ENCODE measurements around the gene PGM5.

Gene PGM5

DNA sequence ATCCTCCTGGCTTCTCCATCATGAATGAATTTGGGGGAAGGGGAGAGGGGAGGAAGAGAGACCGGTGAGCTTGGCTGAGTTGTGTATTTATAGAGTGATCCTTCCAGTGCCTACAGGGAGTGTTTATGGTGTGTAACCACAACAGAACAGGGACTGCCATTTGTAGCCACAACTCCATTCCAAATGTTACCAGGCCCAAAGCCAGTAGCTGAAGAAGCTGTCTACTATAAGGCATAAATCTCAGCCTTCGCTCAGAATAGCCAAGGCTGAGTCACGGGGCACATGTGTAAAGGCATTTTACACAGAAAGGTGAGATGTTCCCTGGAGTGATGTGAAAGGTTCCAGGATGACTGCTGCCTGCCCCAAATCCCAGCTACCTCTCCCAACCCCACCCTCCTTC, 181.8 kb downstream of the PGM5 start:
- TF ChIP-seq CTCF (IDR thresholded peaks at IDR 0.05; ENCODE audit: insufficient read depth, low read depth, low read length, missing control alignments): no peak
- H3K4me3 ChIP-seq (ENCODE audit: low read length): no peak overlapping the region
- DNase-seq (ENCODE audit: low read depth): no peak

DNA sequence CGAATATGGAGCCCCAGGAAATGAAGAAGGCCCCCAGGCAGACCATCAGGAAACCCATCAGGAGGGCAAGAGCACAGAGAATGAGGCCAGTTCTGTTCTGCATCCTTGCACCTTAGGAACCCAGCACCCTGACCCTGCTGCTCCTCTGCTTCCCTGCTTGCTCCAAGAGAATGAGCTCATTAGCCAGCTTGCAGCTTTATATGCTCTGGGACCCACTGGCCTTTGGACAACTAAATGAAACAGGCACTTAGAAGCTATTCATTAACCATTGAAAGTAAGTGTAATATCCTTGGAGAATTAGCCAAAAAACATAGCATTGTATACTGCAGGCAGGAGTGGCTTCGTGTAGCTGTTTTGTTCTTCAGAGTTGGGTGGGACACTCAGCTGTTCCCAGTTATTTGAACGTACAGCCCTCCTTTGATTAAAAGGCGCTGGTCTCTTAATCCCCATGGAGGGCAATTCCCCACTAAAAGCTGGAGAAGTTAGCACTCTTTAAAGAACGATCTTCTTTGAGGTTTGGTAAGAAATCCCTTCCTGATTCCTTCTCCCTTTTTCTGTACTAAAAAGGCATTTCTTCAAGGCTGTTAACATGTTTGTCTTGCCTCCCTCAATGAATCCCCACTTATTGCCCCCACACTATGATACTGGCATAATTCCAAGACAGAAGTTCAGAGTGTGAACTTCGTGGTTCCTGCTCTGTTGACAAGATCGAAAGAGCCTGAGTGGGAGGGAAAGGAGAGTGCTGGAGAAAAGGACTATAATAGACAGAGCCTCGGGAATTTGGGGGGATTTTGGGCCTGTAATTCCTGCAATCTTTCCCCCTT, 184.5 kb downstream of the PGM5 start, which contains the start of gene TMEM252:
Gene TMEM252 (minus strand): TSS at position 172 of the 824 bp plus-strand sequence. CDS start 69 bp downstream, at position 103.
- no peak for DNase-seq (ENCODE audit: low read depth)
- no peak for TF ChIP-seq CTCF (IDR thresholded peaks at IDR 0.05; ENCODE audit: insufficient read depth, low read depth, low read length, missing control alignments)
- H3K4me3 ChIP-seq (ENCODE audit: low read length): no peak within 1 kb of the TSS

DNA sequence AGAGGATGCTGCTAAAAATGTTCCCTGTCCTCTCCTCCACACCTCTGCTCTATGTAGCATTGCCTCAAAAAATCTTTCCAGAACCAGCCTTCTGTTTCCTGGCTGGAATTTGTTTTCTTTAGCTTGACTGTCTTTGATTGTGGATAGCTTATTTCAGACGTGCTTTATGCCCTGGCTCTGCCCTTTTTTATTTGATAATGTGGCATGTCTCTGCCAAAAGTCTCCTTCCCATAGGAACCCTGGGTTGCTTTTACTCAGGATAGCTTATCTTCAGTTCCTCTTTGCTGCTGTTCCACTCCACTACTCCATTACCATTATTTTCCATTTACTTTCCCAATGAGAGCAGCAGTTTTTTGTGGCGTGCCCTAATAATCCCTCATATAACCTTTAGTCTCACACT, 185.2 kb downstream of the PGM5 start:
- no peak for TF ChIP-seq CTCF (IDR thresholded peaks at IDR 0.05; ENCODE audit: insufficient read depth, low read depth, low read length, missing control alignments)
- H3K4me3 ChIP-seq (ENCODE audit: low read length): no peak overlapping the region
- DNase-seq (ENCODE audit: low read depth): no peak

DNA sequence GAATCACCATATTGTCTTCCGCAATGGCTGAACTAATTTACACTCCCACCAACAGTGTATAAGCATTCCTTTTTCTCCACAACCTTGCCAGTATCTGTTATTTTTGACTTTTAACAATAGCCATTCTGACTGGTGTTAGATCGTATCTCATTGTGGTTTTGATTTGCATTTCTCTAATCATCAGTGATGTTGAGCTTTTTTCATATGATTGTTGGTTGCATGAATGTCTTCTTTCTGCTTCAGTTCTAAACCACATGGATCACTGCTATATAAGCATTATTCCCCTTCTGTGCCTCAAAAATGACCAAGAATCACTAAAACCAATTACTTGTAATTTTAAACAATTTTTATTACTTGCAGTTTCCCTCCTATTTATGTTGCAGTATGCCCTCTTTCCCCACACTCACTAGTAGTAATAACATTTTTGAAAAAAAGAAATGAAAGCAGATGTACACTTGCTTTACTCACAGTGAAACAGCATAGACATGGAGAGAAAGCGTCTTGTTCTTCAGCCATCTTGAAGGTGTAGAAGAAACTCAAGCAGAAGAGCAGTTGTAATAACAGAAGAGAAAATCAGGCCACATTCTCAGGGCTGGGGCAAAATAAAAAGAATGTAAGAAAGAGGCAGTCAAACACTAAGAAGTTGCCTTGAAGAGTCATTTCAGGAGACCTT, 188.8 kb downstream of the PGM5 start:
- no peak for TF ChIP-seq CTCF (IDR thresholded peaks at IDR 0.05; ENCODE audit: insufficient read depth, low read depth, low read length, missing control alignments)
- no peak overlapping the region for H3K4me3 ChIP-seq (ENCODE audit: low read length)

GRCh38 chr9:68546596-68547390, 190.4 kb downstream of the PGM5 start:
- H3K4me3 ChIP-seq (ENCODE audit: low read length): no peak overlapping the region
- DNase-seq (ENCODE audit: low read depth): no peak

More for the DNA sequence above, 188.8 kb downstream of the PGM5 start:
- no peak for DNase-seq (ENCODE audit: low read depth)

More at GRCh38 chr9:68546596-68547390, 190.4 kb downstream of the PGM5 start:
- TF ChIP-seq CTCF (IDR thresholded peaks at IDR 0.05; ENCODE audit: insufficient read depth, low read depth, low read length, missing control alignments): no peak
